HEK293 (cell line): Measurements from ENCODE around the gene ZNF609.

ENCODE experiments used
- CTCF ChIA-PET: fragments of 350-600 bp; formaldehyde crosslinking; extraction: SDS; loops from one replicate; lab custom pipeline; 2021; ENCODE audit warnings: antibody characterized with exemption; lab: Yijun Ruan, JAX
- POLR2A ChIA-PET: fragments of 300-600 bp; formaldehyde crosslinking; extraction: SDS; loops from one replicate; lab custom pipeline; 2020; ENCODE audit warnings: antibody characterized with exemption, inconsistent platforms; lab: Yijun Ruan, JAX
- H3K27ac ChIP-seq: fragments of 200-500 bp; sonication (Bioruptor generic); 2 replicates; pipeline ENCODE4 v1.5.1; 2014; ENCODE audit warnings: low read depth, low read length, control low read depth, inconsistent platforms; ENCODE audit errors: extremely low read depth
- H3K36me3 ChIP-seq, 2 experiments: fragments of 200-500 bp in 1 of 2; sonication (Bioruptor generic) in 1 of 2; 1 replicate in 1 of 2; 2 replicates in 1 of 2; pipeline ENCODE4 v1.5.1; 2014 to 2017; ENCODE audit warnings: inconsistent platforms in 2 of 2, low read length in 2 of 2; ENCODE audit not compliant: control insufficient read depth in 2 of 2, insufficient read depth in 1 of 2
- H3K4me1 ChIP-seq: fragments of 200-500 bp; sonication (Bioruptor generic); 2 replicates; pipeline ENCODE4 v1.5.1; 2014; ENCODE audit warnings: mild to moderate bottlenecking, low read length, inconsistent platforms; ENCODE audit not compliant: control insufficient read depth, insufficient read depth
- H3K4me3 ChIP-seq: 2 replicates; pipeline ENCODE4 v1.5.1; 2011; ENCODE audit warnings: low read depth, mild to moderate bottlenecking, control low read depth, low read length, moderate library complexity
- H3K9me3 ChIP-seq: fragments of 200-500 bp; sonication (Bioruptor generic); 2 replicates; pipeline ENCODE4 v1.5.1; 2014; ENCODE audit warnings: low read depth, low read length, inconsistent platforms; ENCODE audit not compliant: control insufficient read depth, insufficient read depth
- GLIS1 ChIP-seq: fragments of 450-650 bp; formaldehyde crosslinking; IDR thresholded peaks from 2 replicates; pipeline ENCODE4 v1.5.1; 2016; ENCODE audit warnings: missing biosample characterization, missing genetic modification characterization
- KLF9 ChIP-seq: fragments of 450-650 bp; formaldehyde crosslinking; IDR thresholded peaks from 2 replicates; pipeline ENCODE4 v1.5.1; 2016; ENCODE audit warnings: missing biosample characterization, missing genetic modification characterization, low read depth
- TRIM28 ChIP-seq: IDR thresholded peaks from 2 replicates; pipeline ENCODE4 v1.6.1; 2011; ENCODE audit warnings: low read length, control low read depth, borderline replicate concordance
- ZNF140 ChIP-seq: fragments of 450-650 bp; formaldehyde crosslinking; IDR thresholded peaks from 2 replicates; pipeline ENCODE4 v1.5.1; 2016; ENCODE audit warnings: missing biosample characterization, missing genetic modification characterization
- ZNF239 ChIP-seq: fragments of 450-650 bp; formaldehyde crosslinking; IDR thresholded peaks from 2 replicates; pipeline ENCODE4 v1.5.1; 2016; ENCODE audit warnings: missing biosample characterization, missing genetic modification characterization
- ZNF629 ChIP-seq: fragments of 450-650 bp; formaldehyde crosslinking; IDR thresholded peaks from 2 replicates; pipeline ENCODE4 v1.5.1; 2017; ENCODE audit warnings: missing biosample characterization, missing genetic modification characterization
- TF ChIP-seq, protein P1 (sequence below): fragments of 450-650 bp; formaldehyde crosslinking; IDR thresholded peaks from 2 replicates; pipeline ENCODE4 v1.5.1; 2016; ENCODE audit warnings: missing biosample characterization, missing genetic modification characterization, borderline replicate concordance
- TF ChIP-seq, protein P2 (sequence below): fragments of 450-650 bp; formaldehyde crosslinking; IDR thresholded peaks from 2 replicates; pipeline ENCODE4 v1.5.1; 2017; ENCODE audit warnings: missing biosample characterization, missing genetic modification characterization
- TF ChIP-seq, protein P3 (sequence below): fragments of 450-650 bp; formaldehyde crosslinking; IDR thresholded peaks from 2 replicates; pipeline ENCODE4 v1.5.1; 2016; ENCODE audit warnings: missing biosample characterization, missing genetic modification characterization, borderline replicate concordance

The ZNF609 gene

DNA sequence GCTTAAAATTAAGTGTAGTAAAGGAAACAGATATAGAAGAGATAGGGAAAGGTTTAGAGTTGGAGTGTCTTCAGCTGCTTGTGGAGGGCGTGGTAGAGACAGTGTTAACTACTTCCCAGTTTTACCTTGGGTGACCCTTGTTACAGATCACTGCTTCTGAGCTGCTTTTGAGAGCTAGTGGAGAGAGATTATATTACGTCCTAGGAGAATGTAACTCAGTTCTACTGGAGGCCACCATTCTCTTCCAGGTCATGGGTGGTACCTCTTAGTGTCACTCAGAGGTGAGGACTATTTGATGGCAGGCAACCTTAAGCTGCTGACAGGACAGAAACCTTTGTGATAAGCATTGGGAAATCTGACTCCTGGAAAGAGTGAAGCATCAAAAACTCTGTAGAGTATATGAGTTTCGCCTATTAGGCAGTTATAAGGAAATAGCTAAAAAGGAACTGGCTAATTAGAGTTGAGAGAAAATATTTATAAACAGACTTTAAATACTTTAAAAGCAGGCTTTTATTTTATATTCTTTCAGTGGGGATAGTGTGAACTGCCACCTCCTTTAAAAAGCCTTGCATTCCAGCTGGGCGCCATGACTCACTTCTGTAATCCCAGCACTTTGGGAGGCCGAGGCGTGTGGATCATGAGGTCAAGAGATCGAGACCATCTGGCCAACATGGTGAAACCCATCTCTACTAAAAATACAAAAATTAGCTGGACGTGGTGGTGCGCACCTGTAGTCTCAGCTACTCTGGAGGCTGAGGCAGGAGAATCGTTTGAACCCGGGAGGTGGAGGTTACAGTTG is 106.5 kb downstream of the ZNF609 start (continued):
- TF ChIP-seq, protein P1, sequence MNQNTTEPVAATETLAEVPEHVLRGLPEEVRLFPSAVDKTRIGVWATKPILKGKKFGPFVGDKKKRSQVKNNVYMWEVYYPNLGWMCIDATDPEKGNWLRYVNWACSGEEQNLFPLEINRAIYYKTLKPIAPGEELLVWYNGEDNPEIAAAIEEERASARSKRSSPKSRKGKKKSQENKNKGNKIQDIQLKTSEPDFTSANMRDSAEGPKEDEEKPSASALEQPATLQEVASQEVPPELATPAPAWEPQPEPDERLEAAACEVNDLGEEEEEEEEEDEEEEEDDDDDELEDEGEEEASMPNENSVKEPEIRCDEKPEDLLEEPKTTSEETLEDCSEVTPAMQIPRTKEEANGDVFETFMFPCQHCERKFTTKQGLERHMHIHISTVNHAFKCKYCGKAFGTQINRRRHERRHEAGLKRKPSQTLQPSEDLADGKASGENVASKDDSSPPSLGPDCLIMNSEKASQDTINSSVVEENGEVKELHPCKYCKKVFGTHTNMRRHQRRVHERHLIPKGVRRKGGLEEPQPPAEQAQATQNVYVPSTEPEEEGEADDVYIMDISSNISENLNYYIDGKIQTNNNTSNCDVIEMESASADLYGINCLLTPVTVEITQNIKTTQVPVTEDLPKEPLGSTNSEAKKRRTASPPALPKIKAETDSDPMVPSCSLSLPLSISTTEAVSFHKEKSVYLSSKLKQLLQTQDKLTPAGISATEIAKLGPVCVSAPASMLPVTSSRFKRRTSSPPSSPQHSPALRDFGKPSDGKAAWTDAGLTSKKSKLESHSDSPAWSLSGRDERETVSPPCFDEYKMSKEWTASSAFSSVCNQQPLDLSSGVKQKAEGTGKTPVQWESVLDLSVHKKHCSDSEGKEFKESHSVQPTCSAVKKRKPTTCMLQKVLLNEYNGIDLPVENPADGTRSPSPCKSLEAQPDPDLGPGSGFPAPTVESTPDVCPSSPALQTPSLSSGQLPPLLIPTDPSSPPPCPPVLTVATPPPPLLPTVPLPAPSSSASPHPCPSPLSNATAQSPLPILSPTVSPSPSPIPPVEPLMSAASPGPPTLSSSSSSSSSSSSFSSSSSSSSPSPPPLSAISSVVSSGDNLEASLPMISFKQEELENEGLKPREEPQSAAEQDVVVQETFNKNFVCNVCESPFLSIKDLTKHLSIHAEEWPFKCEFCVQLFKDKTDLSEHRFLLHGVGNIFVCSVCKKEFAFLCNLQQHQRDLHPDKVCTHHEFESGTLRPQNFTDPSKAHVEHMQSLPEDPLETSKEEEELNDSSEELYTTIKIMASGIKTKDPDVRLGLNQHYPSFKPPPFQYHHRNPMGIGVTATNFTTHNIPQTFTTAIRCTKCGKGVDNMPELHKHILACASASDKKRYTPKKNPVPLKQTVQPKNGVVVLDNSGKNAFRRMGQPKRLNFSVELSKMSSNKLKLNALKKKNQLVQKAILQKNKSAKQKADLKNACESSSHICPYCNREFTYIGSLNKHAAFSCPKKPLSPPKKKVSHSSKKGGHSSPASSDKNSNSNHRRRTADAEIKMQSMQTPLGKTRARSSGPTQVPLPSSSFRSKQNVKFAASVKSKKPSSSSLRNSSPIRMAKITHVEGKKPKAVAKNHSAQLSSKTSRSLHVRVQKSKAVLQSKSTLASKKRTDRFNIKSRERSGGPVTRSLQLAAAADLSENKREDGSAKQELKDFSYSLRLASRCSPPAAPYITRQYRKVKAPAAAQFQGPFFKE (tag by site-specific recombination) = no peak
- TF ChIP-seq KLF9 (tag by site-specific recombination) (peak; percentile 32; the same call in 1 of the 2 replicates), ZNF239 (tag by site-specific recombination) (no peak), ZNF629 (tag by site-specific recombination) (no peak)

DNA sequence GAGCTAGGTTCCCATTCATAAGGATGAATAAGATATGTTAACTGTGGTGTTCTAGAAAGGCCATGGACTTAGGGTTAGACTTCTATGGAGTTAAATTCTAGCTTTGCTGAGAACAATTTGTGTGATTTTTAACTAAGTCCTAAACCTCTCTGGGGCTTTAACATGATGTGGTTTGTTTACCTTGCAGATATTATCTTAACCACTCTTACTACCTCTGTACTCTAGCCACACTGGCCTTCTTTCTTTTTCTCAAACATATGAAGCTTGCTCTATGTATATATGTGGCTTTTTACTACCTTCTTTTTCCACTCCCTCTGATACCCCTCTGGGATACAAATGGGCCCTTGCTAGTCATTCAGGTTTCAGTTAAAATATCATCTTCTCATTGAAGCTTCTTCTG is 108.4 kb downstream of the ZNF609 start:
- TF ChIP-seq, protein P2, sequence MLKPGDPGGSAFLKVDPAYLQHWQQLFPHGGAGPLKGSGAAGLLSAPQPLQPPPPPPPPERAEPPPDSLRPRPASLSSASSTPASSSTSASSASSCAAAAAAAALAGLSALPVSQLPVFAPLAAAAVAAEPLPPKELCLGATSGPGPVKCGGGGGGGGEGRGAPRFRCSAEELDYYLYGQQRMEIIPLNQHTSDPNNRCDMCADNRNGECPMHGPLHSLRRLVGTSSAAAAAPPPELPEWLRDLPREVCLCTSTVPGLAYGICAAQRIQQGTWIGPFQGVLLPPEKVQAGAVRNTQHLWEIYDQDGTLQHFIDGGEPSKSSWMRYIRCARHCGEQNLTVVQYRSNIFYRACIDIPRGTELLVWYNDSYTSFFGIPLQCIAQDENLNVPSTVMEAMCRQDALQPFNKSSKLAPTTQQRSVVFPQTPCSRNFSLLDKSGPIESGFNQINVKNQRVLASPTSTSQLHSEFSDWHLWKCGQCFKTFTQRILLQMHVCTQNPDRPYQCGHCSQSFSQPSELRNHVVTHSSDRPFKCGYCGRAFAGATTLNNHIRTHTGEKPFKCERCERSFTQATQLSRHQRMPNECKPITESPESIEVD (tag by site-specific recombination) = peak; percentile 21; the same call in 1 of the 2 replicates
- TF ChIP-seq, protein P3, sequence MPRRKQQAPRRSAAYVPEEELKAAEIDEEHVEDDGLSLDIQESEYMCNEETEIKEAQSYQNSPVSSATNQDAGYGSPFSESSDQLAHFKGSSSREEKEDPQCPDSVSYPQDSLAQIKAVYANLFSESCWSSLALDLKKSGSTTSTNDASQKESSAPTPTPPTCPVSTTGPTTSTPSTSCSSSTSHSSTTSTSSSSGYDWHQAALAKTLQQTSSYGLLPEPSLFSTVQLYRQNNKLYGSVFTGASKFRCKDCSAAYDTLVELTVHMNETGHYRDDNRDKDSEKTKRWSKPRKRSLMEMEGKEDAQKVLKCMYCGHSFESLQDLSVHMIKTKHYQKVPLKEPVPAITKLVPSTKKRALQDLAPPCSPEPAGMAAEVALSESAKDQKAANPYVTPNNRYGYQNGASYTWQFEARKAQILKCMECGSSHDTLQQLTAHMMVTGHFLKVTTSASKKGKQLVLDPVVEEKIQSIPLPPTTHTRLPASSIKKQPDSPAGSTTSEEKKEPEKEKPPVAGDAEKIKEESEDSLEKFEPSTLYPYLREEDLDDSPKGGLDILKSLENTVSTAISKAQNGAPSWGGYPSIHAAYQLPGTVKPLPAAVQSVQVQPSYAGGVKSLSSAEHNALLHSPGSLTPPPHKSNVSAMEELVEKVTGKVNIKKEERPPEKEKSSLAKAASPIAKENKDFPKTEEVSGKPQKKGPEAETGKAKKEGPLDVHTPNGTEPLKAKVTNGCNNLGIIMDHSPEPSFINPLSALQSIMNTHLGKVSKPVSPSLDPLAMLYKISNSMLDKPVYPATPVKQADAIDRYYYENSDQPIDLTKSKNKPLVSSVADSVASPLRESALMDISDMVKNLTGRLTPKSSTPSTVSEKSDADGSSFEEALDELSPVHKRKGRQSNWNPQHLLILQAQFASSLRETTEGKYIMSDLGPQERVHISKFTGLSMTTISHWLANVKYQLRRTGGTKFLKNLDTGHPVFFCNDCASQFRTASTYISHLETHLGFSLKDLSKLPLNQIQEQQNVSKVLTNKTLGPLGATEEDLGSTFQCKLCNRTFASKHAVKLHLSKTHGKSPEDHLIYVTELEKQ (tag by site-specific recombination) = no peak
- Histone ChIP-seq H3K36me3 (no peaks in the 10 kb centered on the region; a peak in 1 of 3 replicates), H3K4me3 (no peak overlapping the region), H3K27ac (no peak overlapping the region), H3K9me3 (no peaks in the 10 kb centered on the region), H3K4me1 (peaks cover 22% of the 10 kb centered on the region; the same call in 1 of the 2 replicates)
- ChIA-PET POLR2A (no interaction called here), CTCF (no interaction called here)

- Histone ChIP-seq H3K9me3 (no peaks in the 10 kb centered on the region), H3K27ac (no peak overlapping the region), H3K4me3 (no peak overlapping the region), H3K4me1 (peaks cover 21% of the 10 kb centered on the region; the same call in 1 of the 2 replicates), H3K36me3 (no peaks in the 10 kb centered on the region; a peak in 1 of 3 replicates)
- ChIA-PET CTCF (no interaction called here), POLR2A (no interaction called here)
- TF ChIP-seq GLIS1 (tag by site-specific recombination) = no peak
- TF ChIP-seq ZNF140 (tag by site-specific recombination) = no peak
- TF ChIP-seq TRIM28 = no peak
Measured at GRCh38 chr15:64571857-64572291, 111.5 kb downstream of the ZNF609 start.
